ENCODE results near the gene ZBTB20.

Gene ZBTB20

DNA sequence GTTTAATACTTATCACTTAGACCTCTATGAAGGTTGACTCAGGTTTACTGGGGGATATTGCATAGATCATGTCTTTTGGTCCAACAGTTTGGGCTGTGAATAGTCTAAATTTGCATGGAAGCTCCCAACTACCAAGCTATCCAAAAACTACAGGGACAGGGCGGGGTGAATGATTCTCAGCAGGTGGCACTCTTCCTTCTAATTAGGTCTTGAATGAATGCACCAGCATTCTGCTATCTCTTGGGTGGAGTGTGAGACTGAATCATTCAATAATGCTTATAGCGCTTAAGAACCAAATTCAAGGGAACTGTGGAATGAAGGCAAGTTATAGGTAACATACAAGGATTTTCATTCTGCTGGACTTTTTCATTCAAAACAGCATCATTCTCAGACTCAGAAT is 507.0 kb downstream of the ZBTB20 start:
- DNase-seq (ENCODE audit: low read depth, low spot score), result no peak
- no peak overlapping the region for H3K4me3 ChIP-seq (ENCODE audit: low read length)

DNA sequence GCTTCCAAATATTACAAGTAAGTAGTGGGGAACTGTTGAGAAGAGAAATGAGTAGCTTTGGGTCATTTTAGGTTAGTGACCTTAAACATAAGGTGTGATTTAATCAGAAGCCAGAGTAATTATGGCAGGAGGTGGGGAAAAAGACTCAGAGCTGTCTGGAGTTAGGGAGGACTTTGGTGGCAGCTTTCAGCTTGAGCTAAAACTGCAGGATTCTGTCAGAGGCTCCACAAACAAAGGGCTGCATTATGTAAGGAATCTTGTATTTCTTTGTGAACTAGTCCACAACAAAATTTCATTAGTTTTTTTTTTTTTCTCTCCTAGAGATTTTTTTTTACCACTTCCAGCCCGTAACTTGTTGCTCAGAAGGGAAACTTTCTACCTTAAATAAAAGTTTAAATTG is 507.9 kb downstream of the ZBTB20 start:
- no peak for DNase-seq (ENCODE audit: low read depth, low spot score)
- no peak overlapping the region for H3K4me3 ChIP-seq (ENCODE audit: low read length)

- no peak overlapping the region for H3K4me3 ChIP-seq (ENCODE audit: low read length)
- no peak for DNase-seq (ENCODE audit: low read depth, low spot score)
Observed at GRCh38 chr3:114635878-114636277, 511.2 kb downstream of the ZBTB20 start.

GRCh38 chr3:114634635-114635034 is 512.5 kb downstream of the ZBTB20 start:
- H3K4me3 ChIP-seq (ENCODE audit: low read length), result no peak overlapping the region
- DNase-seq (ENCODE audit: low read depth, low spot score), result no peak

GRCh38 chr3:114632757-114633424 is 514.2 kb downstream of the ZBTB20 start:
- no peak overlapping the region for H3K4me3 ChIP-seq (ENCODE audit: low read length)
- DNase-seq (ENCODE audit: low read depth, low spot score), result no peak

- DNase-seq (ENCODE audit: low read depth, low spot score), result no peak
- H3K4me3 ChIP-seq (ENCODE audit: low read length), result no peak overlapping the region
Observed at GRCh38 chr3:114627770-114628169, 519.3 kb downstream of the ZBTB20 start.

GRCh38 chr3:114626751-114627150 is 520.3 kb downstream of the ZBTB20 start:
- no peak for DNase-seq (ENCODE audit: low read depth, low spot score)

DNA sequence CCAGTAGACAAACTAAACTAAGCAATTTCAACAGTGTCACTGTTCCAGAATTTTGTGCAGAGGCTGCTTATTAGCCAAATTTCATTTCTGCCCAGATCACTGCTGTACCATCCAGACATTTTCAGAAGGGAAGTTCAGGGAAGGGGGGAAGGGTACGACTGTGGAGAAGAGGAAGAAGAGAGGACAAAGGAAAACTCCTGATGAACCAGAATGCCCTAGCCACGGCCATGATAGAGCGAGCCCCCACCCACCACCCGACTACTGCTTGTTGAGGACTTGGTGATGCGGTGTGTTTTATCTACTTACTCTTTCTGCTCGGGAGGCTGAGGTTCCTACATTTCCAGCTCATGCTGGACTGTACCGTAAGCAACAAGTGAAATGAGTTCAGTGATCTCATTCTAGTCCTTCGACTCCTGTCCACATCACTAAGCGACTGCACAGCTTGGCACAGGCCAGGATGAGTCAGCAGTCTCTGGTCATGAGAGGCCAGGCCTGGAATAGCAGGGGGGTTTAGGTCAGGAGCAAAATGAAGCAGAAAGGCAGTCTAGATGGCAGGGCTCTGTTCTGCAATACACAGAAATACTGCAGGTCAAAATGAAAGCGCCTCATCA is 522.4 kb downstream of the ZBTB20 start:
- no peak for DNase-seq (ENCODE audit: low read depth, low spot score)
- H3K4me3 ChIP-seq (ENCODE audit: low read length), result no peak overlapping the region

More at GRCh38 chr3:114626751-114627150, 520.3 kb downstream of the ZBTB20 start:
- no peak overlapping the region for H3K4me3 ChIP-seq (ENCODE audit: low read length)

- H3K4me3 ChIP-seq (ENCODE audit: low read length), result no peak overlapping the region
- no peak for DNase-seq (ENCODE audit: low read depth, low spot score)
Observed at GRCh38 chr3:114624047-114624445, 523.0 kb downstream of the ZBTB20 start.

DNA sequence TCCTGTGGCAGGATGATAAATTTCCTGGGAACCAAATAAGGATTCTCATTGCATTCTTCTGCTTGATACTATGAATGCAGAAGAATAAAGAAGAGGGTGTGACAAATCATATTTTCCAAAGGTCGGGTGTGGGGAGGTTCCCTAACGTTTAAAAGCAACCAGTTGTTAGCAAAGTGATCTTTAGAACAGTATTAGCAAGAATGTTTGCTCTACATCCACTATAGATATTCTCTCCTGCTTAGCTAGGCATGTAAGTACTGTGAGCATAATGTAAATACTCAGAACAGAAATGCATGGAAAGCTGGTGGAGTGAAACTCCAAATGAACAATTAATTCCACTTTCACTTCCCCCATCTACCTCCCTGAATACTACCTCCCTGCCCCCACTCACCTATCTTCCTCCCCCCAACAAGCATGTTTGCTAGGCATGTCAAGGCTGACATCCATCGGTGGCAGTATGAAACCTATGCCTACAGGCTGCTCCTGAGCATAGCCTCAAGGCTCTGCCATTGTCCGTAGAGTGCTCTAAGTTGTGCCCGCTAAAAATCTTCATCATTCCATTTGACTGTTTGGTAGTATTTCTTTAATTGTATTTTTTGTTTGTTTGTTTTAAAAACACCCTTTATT is 523.6 kb downstream of the ZBTB20 start:
- DNase-seq (ENCODE audit: low read depth, low spot score), result no peak
- H3K4me3 ChIP-seq (ENCODE audit: low read length), result no peak overlapping the region

DNA sequence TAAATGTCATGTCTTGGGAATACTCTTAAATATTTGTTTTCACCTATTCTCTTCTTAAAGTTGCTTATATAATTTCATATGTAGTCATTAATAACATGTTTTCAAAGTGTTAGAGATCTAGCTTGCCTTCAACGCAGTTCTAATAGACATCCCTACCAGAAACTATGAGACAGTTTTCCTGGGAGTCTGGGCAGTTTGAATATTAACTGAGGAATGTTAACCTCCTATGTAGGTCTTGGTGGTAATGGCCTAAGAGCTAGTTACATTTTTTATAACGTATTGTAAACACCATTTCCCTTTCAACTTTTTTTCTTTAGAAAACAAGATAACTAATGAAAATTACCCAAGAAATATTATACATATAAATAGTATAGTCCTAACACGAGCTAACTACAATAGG is 525.1 kb downstream of the ZBTB20 start:
- no peak overlapping the region for H3K4me3 ChIP-seq (ENCODE audit: low read length)
- DNase-seq (ENCODE audit: low read depth, low spot score), result no peak

DNA sequence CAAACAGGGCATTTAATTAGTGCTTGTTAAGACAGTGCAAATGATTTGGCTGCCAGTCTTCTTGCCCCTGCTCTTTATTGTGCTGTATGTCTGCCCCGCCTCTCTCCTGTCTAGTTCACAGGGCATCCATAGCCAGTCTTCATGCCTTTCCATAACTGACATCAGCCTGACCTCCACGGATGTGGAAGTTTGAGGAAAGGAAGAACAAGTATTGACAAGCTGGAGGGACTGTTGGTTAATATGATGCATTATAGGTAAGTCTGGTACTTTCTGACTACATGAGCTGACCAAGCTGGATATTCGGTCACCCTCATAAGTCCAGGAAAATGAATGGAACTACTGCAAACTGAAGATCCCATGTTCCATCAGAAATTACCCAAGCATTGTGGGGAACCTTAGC is 527.3 kb downstream of the ZBTB20 start:
- DNase-seq (ENCODE audit: low read depth, low spot score), result no peak
- H3K4me3 ChIP-seq (ENCODE audit: low read length), result no peak overlapping the region

DNA sequence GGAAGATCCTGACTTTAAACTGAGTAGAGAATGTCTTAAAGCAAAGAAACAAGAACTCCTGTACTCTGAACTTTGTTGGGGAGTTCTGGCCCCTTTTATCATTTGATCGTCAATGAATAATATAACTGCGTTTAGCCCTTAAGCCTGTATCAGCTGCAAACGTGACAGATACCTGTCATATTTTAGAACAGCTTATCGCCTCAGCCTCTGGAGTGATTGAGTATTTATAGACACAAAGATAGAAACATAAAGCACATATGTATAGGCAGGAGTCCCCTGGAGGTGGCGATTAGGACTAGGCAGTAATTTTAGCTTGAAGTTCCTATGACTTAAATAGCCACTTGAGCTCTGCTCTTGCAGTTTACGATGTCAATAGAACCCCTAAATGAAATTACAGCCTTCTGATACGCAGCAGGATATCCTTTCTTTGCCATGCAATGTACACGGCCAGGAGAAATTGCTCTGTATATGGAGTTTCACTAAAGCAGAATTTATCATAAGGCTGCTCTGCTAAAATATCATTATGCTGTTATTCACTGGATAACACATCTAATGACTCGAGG is 531.5 kb downstream of the ZBTB20 start:
- no peak for DNase-seq (ENCODE audit: low read depth, low spot score)
- no peak overlapping the region for H3K4me3 ChIP-seq (ENCODE audit: low read length)

DNA sequence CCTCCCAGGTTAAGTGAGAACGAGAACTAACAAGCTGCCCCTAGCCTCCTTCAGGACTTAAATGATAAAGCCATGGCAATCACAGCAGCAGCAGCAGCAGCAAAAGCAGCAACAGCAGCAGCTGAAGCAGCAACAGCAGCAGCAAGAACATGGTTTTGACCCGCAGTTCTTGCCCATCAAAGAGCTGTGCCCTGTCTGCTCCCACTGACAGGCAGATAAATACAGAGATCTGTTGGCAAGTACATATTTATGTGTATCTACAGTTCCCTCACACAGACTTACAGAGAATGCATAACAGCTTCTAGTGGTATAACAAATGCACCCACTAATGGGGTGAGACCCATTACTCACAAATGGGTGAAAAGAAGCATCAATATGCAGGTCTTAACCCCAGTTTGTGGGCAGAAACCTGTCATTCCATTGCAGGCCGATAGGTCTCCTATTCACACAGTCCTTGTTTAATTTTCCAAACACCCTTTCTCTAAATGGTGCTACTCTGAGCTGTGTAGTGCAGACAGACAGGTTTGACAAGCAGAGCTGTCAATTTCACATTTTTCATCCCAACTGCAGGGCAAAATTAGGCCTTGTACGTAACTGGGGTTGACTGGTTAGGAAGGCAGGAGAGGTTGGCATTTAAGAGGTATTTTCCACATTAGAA is 537.0 kb downstream of the ZBTB20 start:
- no peak for DNase-seq (ENCODE audit: low read depth, low spot score)
- no peak overlapping the region for H3K4me3 ChIP-seq (ENCODE audit: low read length)

DNA sequence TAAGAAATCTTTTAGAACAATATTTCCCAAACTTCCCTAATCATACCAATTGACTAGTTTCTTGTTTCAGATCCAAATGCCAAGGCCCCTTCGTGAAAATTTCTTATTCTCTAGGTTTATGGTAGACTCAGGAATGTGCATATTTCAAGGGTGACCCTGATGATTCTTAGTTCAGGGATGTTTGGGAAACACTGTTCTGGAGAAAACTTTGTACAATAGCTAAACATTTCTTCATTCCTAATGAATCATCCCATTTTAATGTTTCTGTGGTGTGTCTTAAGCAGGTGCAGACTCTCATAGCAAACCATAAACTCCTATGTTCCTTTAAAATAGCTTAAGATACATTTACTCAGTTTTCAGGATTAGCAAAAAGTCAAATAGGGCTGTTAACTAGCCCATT is 538.8 kb downstream of the ZBTB20 start:
- no peak overlapping the region for H3K4me3 ChIP-seq (ENCODE audit: low read length)
- no peak for DNase-seq (ENCODE audit: low read depth, low spot score)

DNA sequence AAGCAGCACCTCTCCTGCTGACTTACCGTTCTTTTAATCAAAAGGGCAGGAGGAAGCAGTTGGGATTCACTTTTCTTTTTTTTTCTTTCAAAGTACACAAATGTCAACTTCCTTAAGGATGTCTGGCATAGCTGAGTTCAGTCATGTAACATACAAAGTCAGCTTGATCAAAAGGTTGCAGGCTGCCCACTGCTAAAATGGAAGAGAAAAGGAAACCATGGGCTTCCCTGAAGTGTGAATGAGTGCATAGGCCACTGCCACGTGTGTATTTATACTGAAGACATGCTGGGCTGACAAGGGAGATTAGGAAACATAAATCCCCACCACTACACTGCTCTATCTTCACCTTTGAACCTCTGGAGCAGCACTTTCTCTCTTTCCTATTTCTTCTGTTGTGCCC is 540.8 kb downstream of the ZBTB20 start:
- no peak overlapping the region for H3K4me3 ChIP-seq (ENCODE audit: low read length)
- DNase-seq (ENCODE audit: low read depth, low spot score), result no peak

GRCh38 chr3:114600571-114600970 is 546.5 kb downstream of the ZBTB20 start:
- H3K4me3 ChIP-seq (ENCODE audit: low read length), result no peak overlapping the region
- no peak for DNase-seq (ENCODE audit: low read depth, low spot score)

DNA sequence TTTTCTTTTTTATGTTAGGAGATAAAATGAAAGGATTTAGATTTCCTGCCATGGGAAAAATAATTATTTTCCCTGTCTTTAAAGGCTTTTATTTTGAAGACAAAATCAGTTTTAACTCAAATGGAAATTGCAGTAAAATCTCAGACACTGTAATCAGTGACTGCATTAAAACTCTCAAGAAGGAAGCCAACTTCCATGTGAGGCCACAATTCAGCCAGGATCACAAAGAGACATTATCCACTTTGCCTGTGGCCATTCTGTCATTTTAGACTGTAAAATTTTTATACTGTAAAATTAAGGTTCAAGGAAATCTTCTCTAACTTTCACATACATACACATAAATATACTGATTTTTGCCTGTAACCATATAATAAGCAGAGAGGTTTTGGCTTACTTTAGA is 549.2 kb downstream of the ZBTB20 start:
- no peak overlapping the region for H3K4me3 ChIP-seq (ENCODE audit: low read length)
- no peak for DNase-seq (ENCODE audit: low read depth, low spot score)

- no peak for DNase-seq (ENCODE audit: low read depth, low spot score)
Observed at GRCh38 chr3:114597012-114597411, 550.1 kb downstream of the ZBTB20 start.

GRCh38 chr3:114596147-114596546 is 550.9 kb downstream of the ZBTB20 start:
- no peak overlapping the region for H3K4me3 ChIP-seq (ENCODE audit: low read length)
- DNase-seq (ENCODE audit: low read depth, low spot score), result no peak

More at GRCh38 chr3:114597012-114597411, 550.1 kb downstream of the ZBTB20 start:
- no peak overlapping the region for H3K4me3 ChIP-seq (ENCODE audit: low read length)
